Measurements from ENCODE around the gene DONSON.
"Not testable (repeated sequence)": the region's sequence is repeated elsewhere in the genome, so short reads cannot be mapped to it uniquely, and the experiment has no call there.

- not testable (repeated sequence) for TF ChIP-seq CTCF (IDR thresholded peaks at IDR 0.05; ENCODE audit: low read depth, low read length); POLR2A (IDR thresholded peaks at IDR 0.05; ENCODE audit: extremely low read depth, insufficient read length)
These were observed 29.1 kb upstream of the DONSON start for GRCh38 chr21:33617565-33617964.
